ENCODE data around the gene ACP7. TPM values are rescaled to one million over a fixed set of nuclear protein-coding genes. Genes with fewer than 3 reads are reported as not detected.

Gene ACP7
- total and polyA plus RNA-seq, 2 experiments from 2014 or later: 0.30 TPM; not detected in 1

DNA sequence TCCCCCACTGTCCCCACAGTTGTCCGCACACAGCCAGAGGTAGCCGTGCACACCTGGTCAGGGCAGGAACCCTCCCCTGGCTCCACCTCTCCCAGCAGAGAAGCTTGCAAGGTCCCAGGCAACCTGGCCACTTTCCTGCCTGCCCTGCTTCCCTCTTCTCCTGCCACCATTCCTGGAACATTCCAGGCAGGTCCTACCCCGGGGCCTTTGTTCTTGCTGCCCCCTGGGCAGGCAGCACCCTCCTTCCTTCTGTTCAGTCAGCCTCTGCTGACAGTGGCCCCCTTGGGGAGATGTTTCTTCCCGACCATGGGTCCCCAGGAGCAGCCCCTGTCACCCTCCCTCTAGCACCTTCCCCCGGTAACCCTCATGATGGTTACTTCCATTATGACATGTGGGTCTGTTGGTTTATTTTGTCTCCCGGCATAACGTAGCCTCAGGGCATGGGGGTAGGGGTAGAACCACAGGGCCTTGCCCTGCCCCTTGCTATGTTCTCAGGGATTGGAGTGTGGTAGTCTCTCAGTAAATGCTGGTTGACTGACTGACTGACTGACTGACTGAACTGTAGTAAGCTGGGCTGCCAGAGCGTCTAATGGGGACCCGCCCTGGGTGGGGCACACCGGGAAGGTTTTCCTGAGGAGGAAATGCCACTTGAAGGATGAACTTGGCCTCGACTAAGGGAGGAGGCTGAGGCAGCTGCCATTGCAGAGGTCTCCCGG is 52.2 kb downstream of the ACP7 start:
- no peak overlapping the region for H3K9ac ChIP-seq
- no peaks in the 10 kb centered on the region; the same call in 1 of the 2 replicates for H4K20me1 ChIP-seq (ENCODE audit: insufficient read depth)
- H3K4me2 ChIP-seq (ENCODE audit: unreplicated experiment): no peak overlapping the region
- H3K9me2 ChIP-seq (ENCODE audit: insufficient read depth): no peaks in the 10 kb centered on the region
- no peak overlapping the region for H2AFZ ChIP-seq
- H3K36me3 ChIP-seq (ENCODE audit: low read depth): no peaks in the 10 kb centered on the region
- H3K4me3 ChIP-seq: no peak overlapping the region
- peaks cover 98% of the 10 kb centered on the region for H3K79me2 ChIP-seq (ENCODE audit: insufficient read depth)
- no peaks in the 10 kb centered on the region for H3K27me3 ChIP-seq (replicated peaks; ENCODE audit: insufficient read depth)
- WGBS, 2 experiments (ENCODE audit: low coverage in 1 of 2, low lambda C conversion rate in 2 of 2, missing lambda C conversion rate in 2 of 2): 70 to 72% methylated on average over 12 of the region's 12 CpGs
- H3K27ac ChIP-seq: no peak overlapping the region
- H3K9me3 ChIP-seq (ENCODE audit: low read depth): no peaks in the 10 kb centered on the region
- in situ Hi-C loops (cut with MboI): no loop called here
- no peaks in the 10 kb centered on the region for H3F3A ChIP-seq (ENCODE audit: insufficient read depth)
- H3K4me1 ChIP-seq (ENCODE audit: insufficient read depth): no peaks in the 10 kb centered on the region
- TF ChIP-seq EZH2 (IDR thresholded peaks at IDR 0.05; ENCODE audit: insufficient read depth, poor library complexity, severe bottlenecking) (no peak), EZH2phosphoT487 (IDR thresholded peaks at IDR 0.05; ENCODE audit: insufficient read depth, low read depth) (no peak)
- DNase-seq: no peak

- Histone ChIP-seq H3K79me2 (ENCODE audit: insufficient read depth) (peaks cover 98% of the 10 kb centered on the region), H3K4me1 (ENCODE audit: insufficient read depth) (no peaks in the 10 kb centered on the region), H2AFZ (no peak overlapping the region), H3K9me3 (ENCODE audit: low read depth) (no peaks in the 10 kb centered on the region), H3K27ac (no peak overlapping the region), H3K9me2 (ENCODE audit: insufficient read depth) (no peaks in the 10 kb centered on the region), H3K4me3 (no peak overlapping the region), H3K4me2 (ENCODE audit: unreplicated experiment) (no peak overlapping the region), H4K20me1 (ENCODE audit: insufficient read depth) (no peaks in the 10 kb centered on the region; the same call in 1 of the 2 replicates), H3K36me3 (ENCODE audit: low read depth) (no peaks in the 10 kb centered on the region), H3K27me3 (replicated peaks; ENCODE audit: insufficient read depth) (no peaks in the 10 kb centered on the region), H3K9ac (no peak overlapping the region), H3F3A (ENCODE audit: insufficient read depth) (no peaks in the 10 kb centered on the region)
- DNase-seq: no peak
- in situ Hi-C loops (cut with MboI): no loop called here
- WGBS, 2 experiments (ENCODE audit: low coverage in 1 of 2, low lambda C conversion rate in 2 of 2, missing lambda C conversion rate in 2 of 2): 86 to 88% methylated on average over 12 of the region's 12 CpGs
- TF ChIP-seq EZH2 (IDR thresholded peaks at IDR 0.05; ENCODE audit: insufficient read depth, poor library complexity, severe bottlenecking) (no peak), EZH2phosphoT487 (IDR thresholded peaks at IDR 0.05; ENCODE audit: insufficient read depth, low read depth) (no peak)
These were observed 53.0 kb downstream of the ACP7 start for GRCh38 chr19:39137131-39137530.

DNA sequence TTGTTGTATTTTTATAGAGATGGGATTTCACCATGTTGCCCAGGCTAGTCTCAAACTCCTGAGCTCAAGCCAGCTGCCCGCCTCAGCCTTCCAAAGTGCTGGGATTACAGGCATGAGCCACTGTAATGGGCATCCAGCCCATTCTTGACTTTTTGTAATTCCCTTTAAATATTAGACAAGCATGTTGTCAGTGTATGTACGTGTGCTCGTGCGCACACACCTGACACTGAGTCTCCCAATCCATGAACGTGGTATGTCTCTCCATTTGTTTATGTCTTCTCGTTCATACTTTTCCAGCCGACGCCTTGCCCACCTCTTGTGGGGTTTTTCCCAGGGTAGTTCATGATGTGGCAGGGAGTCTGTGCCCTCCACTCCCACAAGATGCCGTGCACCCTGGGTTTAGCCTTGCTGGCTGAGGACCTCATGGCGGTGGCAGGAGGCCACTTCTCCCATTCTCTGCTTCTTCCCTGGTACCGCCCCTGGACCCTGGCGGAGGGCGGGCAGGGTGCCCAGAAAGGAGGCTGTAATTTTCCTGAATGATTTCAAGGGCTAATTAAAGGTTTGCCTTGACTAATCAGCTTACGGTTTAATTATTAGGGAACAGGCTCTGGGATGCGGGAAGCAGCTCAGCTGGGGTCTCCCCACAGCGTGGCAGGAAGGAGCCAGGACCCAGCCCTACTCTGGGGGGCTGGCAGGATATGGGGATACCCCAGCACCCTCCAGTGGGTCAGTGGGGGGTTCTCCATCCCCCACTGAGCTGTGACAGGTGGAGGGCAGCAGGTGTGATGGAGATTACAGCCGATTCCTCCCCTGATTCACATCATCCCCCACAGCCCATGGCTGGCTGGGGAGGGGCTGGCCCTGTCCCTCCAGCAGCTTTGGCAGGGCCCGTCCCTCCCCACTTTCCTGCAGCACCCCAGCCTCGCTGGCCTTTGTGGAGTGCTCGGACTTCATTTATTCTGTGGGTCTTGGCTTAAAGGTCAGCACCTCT is 54.3 kb downstream of the ACP7 start:
- Histone ChIP-seq H3K27me3 (replicated peaks; ENCODE audit: insufficient read depth) (no peaks in the 10 kb centered on the region), H3K4me3 (no peak overlapping the region), H2AFZ (no peak overlapping the region), H3K27ac (no peak overlapping the region), H3K9ac (no peak overlapping the region), H3K79me2 (ENCODE audit: insufficient read depth) (peaks cover 98% of the 10 kb centered on the region), H3K4me1 (ENCODE audit: insufficient read depth) (no peaks in the 10 kb centered on the region), H3K9me3 (ENCODE audit: low read depth) (no peaks in the 10 kb centered on the region), H4K20me1 (ENCODE audit: insufficient read depth) (no peaks in the 10 kb centered on the region; the same call in 1 of the 2 replicates), H3K9me2 (ENCODE audit: insufficient read depth) (no peaks in the 10 kb centered on the region), H3K36me3 (ENCODE audit: low read depth) (no peaks in the 10 kb centered on the region), H3K4me2 (ENCODE audit: unreplicated experiment) (no peak overlapping the region), H3F3A (ENCODE audit: insufficient read depth) (no peaks in the 10 kb centered on the region)
- in situ Hi-C loops (cut with MboI): no loop called here
- TF ChIP-seq EZH2 (IDR thresholded peaks at IDR 0.05; ENCODE audit: insufficient read depth, poor library complexity, severe bottlenecking) (no peak), EZH2phosphoT487 (IDR thresholded peaks at IDR 0.05; ENCODE audit: insufficient read depth, low read depth) (no peak)
- DNase-seq: no peak
- 89 to 91% methylated on average over 19 to 20 of the region's 20 CpGs for WGBS, 2 experiments (ENCODE audit: low coverage in 1 of 2, low lambda C conversion rate in 2 of 2, missing lambda C conversion rate in 2 of 2)

DNA sequence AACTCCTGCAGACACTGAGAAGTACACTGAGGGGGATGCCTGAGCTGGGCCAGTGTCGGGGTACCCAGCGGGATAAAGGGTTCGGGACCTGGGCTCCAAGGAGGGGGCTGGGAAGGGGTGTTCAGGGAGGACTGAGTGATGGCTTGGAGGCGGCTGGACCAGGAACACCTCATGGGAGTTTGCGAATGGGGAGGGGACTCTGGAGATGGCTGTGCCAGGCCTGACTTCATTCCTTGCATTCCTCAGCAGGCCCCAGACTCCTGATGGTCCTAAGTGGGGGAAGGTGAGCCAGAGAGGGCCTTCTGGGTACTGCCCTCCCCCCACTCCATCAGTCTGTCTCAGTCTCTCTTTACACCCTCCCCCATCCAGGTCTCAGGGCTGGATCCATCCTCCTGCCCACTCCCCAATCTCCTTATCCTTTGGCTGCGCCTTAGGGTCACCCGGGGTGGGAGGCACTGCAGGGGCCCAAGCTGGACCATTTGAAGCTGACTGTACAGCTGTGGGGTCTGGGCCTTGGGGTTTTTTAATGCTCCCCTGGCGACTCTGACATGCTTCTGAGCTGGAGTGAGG is 55.2 kb downstream of the ACP7 start:
- no peak overlapping the region for H3K9ac ChIP-seq
- H3K4me3 ChIP-seq: no peak overlapping the region
- no peak overlapping the region for H3K27ac ChIP-seq
- no peaks in the 10 kb centered on the region; the same call in 1 of the 2 replicates for H4K20me1 ChIP-seq (ENCODE audit: insufficient read depth)
- no peak overlapping the region for H2AFZ ChIP-seq
- H3K4me1 ChIP-seq (ENCODE audit: insufficient read depth): no peaks in the 10 kb centered on the region
- H3K27me3 ChIP-seq (replicated peaks; ENCODE audit: insufficient read depth): no peaks in the 10 kb centered on the region
- no peaks in the 10 kb centered on the region for H3K9me2 ChIP-seq (ENCODE audit: insufficient read depth)
- no peaks in the 10 kb centered on the region for H3K36me3 ChIP-seq (ENCODE audit: low read depth)
- TF ChIP-seq EZH2phosphoT487 (IDR thresholded peaks at IDR 0.05; ENCODE audit: insufficient read depth, low read depth): no peak
- no peak for TF ChIP-seq EZH2 (IDR thresholded peaks at IDR 0.05; ENCODE audit: insufficient read depth, poor library complexity, severe bottlenecking)
- no peak for DNase-seq
- H3K9me3 ChIP-seq (ENCODE audit: low read depth): no peaks in the 10 kb centered on the region
- 74 to 79% methylated on average over 8 of the region's 8 CpGs for WGBS, 2 experiments (ENCODE audit: low coverage in 1 of 2, low lambda C conversion rate in 2 of 2, missing lambda C conversion rate in 2 of 2)
- no peaks in the 10 kb centered on the region for H3F3A ChIP-seq (ENCODE audit: insufficient read depth)
- no peak overlapping the region for H3K4me2 ChIP-seq (ENCODE audit: unreplicated experiment)
- in situ Hi-C loops (cut with MboI): no loop called here
- peaks cover 97% of the 10 kb centered on the region for H3K79me2 ChIP-seq (ENCODE audit: insufficient read depth)

All from GM23248 (cell line).